ENCODE measurements around the gene CCDC196. TPM values are rescaled to one million over a fixed set of nuclear protein-coding genes. Genes with fewer than 3 reads are reported as not detected.
"Not testable (repeated sequence)": the region's sequence is repeated elsewhere in the genome, so short reads cannot be mapped to it uniquely, and the experiment has no call there.

The CCDC196 gene
- polyA plus RNA-seq, 1 experiment = not detected

DNA sequence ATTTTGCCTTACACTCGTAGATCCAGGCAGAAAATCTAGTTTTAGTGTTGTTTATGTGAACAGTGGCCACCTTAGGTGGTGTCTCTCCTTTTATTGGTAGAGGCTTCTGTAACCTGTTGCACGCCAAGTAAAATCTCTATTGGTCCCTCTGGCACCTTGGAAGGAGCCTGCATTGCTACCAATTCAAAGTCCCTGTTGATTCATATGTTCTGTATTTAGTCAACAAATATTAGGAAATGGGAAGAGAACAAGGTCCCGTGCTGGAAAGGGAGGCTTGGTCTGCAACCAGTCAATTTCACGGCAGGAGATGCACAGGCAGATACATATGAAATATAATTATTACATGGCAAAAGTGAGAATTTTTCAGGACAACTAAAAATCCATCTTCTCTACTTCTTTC is 15.4 kb downstream of the CCDC196 start:
- Histone ChIP-seq H3K27me3 (ENCODE audit: control insufficient read depth, insufficient read depth, low read length) (no peaks in the 10 kb centered on the region), H3K36me3 (ENCODE audit: control insufficient read depth, insufficient read depth, low read length) (no peaks in the 10 kb centered on the region), H3K4me3 (ENCODE audit: low read depth, low read length) (no peak overlapping the region)
- DNase-seq (ENCODE audit: low read depth) = no peak
- CTCF ChIA-PET = no interaction called here
- POLR2A ChIA-PET = no interaction called here
- TF ChIP-seq, protein P1, sequence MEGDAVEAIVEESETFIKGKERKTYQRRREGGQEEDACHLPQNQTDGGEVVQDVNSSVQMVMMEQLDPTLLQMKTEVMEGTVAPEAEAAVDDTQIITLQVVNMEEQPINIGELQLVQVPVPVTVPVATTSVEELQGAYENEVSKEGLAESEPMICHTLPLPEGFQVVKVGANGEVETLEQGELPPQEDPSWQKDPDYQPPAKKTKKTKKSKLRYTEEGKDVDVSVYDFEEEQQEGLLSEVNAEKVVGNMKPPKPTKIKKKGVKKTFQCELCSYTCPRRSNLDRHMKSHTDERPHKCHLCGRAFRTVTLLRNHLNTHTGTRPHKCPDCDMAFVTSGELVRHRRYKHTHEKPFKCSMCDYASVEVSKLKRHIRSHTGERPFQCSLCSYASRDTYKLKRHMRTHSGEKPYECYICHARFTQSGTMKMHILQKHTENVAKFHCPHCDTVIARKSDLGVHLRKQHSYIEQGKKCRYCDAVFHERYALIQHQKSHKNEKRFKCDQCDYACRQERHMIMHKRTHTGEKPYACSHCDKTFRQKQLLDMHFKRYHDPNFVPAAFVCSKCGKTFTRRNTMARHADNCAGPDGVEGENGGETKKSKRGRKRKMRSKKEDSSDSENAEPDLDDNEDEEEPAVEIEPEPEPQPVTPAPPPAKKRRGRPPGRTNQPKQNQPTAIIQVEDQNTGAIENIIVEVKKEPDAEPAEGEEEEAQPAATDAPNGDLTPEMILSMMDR (IDR thresholded peaks at IDR 0.05; ENCODE audit: insufficient read depth, low read depth, low read length) = no peak

- H3K4me3 ChIP-seq (ENCODE audit: low read depth, low read length); H3K27me3 ChIP-seq (ENCODE audit: control insufficient read depth, insufficient read depth, low read length); CTCF ChIA-PET; DNase-seq (ENCODE audit: low read depth); H3K36me3 ChIP-seq (ENCODE audit: control insufficient read depth, insufficient read depth, low read length); POLR2A ChIA-PET: not testable (repeated sequence)
These were observed 16.7 kb downstream of the CCDC196 start for GRCh38 chr14:66502836-66503235.

DNA sequence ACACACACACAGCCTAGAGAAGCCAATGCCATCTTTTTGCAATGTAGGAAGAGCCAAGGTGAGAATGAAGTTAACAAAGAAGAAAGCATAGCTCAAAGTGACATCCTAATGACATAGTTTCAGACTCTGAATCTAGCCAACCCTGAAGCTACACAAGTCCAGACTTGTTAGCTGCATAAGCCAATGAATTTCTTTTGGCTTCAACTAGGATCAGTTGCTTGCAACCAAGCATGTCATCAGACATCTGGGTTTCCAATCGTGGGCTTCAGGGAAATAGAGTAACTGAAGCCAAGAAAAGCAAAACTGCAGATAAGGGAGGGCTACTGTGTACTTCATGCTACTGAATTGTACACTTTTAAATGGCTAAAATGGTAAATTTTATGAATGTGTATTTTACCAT is 17.4 kb downstream of the CCDC196 start:
- CTCF ChIA-PET = no interaction called here
- Histone ChIP-seq H3K27me3 (ENCODE audit: control insufficient read depth, insufficient read depth, low read length) (no peaks in the 10 kb centered on the region), H3K36me3 (ENCODE audit: control insufficient read depth, insufficient read depth, low read length) (no peaks in the 10 kb centered on the region), H3K4me3 (ENCODE audit: low read depth, low read length) (no peak overlapping the region)
- POLR2A ChIA-PET = no interaction called here
- no peak for DNase-seq (ENCODE audit: low read depth)
- TF ChIP-seq, protein P1 (IDR thresholded peaks at IDR 0.05; ENCODE audit: insufficient read depth, low read depth, low read length) = no peak

- POLR2A ChIA-PET = interaction anchor here (1.1 kb wide), 1 partner anchor 9 kb away, joined by 3 read pairs; no protein-coding TSS in a partner anchor
- Histone ChIP-seq H3K4me3 (ENCODE audit: low read depth, low read length) (peak overlapping the region; percentile 85), H3K27me3 (ENCODE audit: control insufficient read depth, insufficient read depth, low read length) (no peaks in the 10 kb centered on the region), H3K36me3 (ENCODE audit: control insufficient read depth, insufficient read depth, low read length) (no peaks in the 10 kb centered on the region)
- CTCF ChIA-PET = interaction anchor here (0.6 to 2.1 kb wide), 5 partner anchors 10 to 1003 kb away, joined by 3 to 12 read pairs (median 3); no protein-coding TSS in a partner anchor
- TF ChIP-seq, protein P1 (IDR thresholded peaks at IDR 0.05; ENCODE audit: insufficient read depth, low read depth, low read length) = no peak
- DNase-seq (ENCODE audit: low read depth) = no peak
These were observed 21.1 kb downstream of the CCDC196 start for GRCh38 chr14:66507181-66507721.

- no peaks in the 10 kb centered on the region for H3K27me3 ChIP-seq (ENCODE audit: control insufficient read depth, insufficient read depth, low read length)
- ChIA-PET CTCF (interaction anchor here (0.6 to 2.1 kb wide), 6 partner anchors 9 to 1002 kb away, joined by 3 to 12 read pairs (median 4); no protein-coding TSS in a partner anchor), POLR2A (interaction anchor here (0.6 to 1.1 kb wide), 2 partner anchors 10 to 121 kb away, joined by 3 to 11 read pairs; no protein-coding TSS in a partner anchor)
- H3K36me3 ChIP-seq (ENCODE audit: control insufficient read depth, insufficient read depth, low read length) = no peaks in the 10 kb centered on the region
- H3K4me3 ChIP-seq (ENCODE audit: low read depth, low read length) = peak within 1 kb of the TSS; percentile 85
- peak; percentile 92 for DNase-seq (ENCODE audit: low read depth)
- TF ChIP-seq, protein P1 (IDR thresholded peaks at IDR 0.05; ENCODE audit: insufficient read depth, low read depth, low read length) = peak; percentile 52
These were observed 21.8 kb downstream of the CCDC196 start, which contains the start of gene GPHN for GRCh38 chr14:66507722-66508546. GPHN (plus strand) TSS chr14:66508147.

Data from BJ (cell line).